Right lobe of liver (tissue), 6 donors: ENCODE data around the gene CBY1. TPM values are rescaled to one million over a fixed set of nuclear protein-coding genes. Genes with fewer than 3 reads are reported as not detected.

Experiments
- ATAC-seq, 4 donors: fragments of 200-7000 bp; cut with Tn5 transposase; one replicate each; pipeline ENCODE4 v1.9.1; 2020; ENCODE audit warnings: mild to moderate bottlenecking in 4 of 4, moderate library complexity in 4 of 4
- DNase-seq, 3 donors: peaks; one replicate each; pipeline ENCODE4 v3.0.0-alpha.2; 2020
- H3K27ac ChIP-seq, 3 donors: fragments of 200-600 bp; one replicate each; pipeline ENCODE4 v1.8.0; 2022
- H3K27me3 ChIP-seq, 2 donors: fragments of 200-600 bp; one replicate each; pipeline ENCODE4 v1.8.0; 2022
- H3K36me3 ChIP-seq, 4 donors: fragments of 200-600 bp; sonication (generic) in 1 of 4; one replicate each; pipeline versions ENCODE4 v1.5.1 to v1.8.0; 2017 to 2022; ENCODE audit warnings: control low read depth in 1 of 4
- H3K4me1 ChIP-seq, 4 donors: fragments of 200-600 bp; sonication (generic) in 1 of 4; one replicate each; pipeline versions ENCODE4 v1.5.1 to v1.8.0; 2017 to 2022; ENCODE audit warnings: control low read depth in 1 of 4
- H3K4me3 ChIP-seq, 3 donors: fragments of 200-600 bp; one replicate each; pipeline ENCODE4 v1.8.0; 2022
- H3K9me3 ChIP-seq, 4 donors: fragments of 200-600 bp; sonication (generic) in 1 of 4; one replicate each; pipeline versions ENCODE4 v1.5.1 to v1.8.0; 2017 to 2022; ENCODE audit warnings: control low read depth in 1 of 4
- POLR2A ChIP-seq: fragments of 450-650 bp; IDR thresholded peaks from one replicate; pipeline ENCODE4 v1.6.1; 2017; ENCODE audit warnings: antibody characterized with exemption, mild to moderate bottlenecking
- WGBS: methylation state at CpG from one replicate; pipeline ENCODE4 v1.1.6; 2018; ENCODE audit warnings: low coverage, low lambda C conversion rate; ENCODE audit not compliant: insufficient coverage; ENCODE audit errors: missing lambda C conversion rate; 5-methylcytosine and 5-hydroxymethylcytosine counted together
- intact Hi-C, 2 donors: fragments of 100-400 bp; cut with DNase I; formaldehyde crosslinking; loops; one replicate each; pipeline versions ENCODE4 v1.11.2 to v1.14.1; 2022
- total RNA-seq, 6 experiments: library from RNA; depleted of rRNA in 2 of 6; stranded (reverse); fragments of >200 nt in 2 of 6; fragmentation: NEBNext Ultra II Directional in 3 of 6; extraction: Animal tissue kit (Norgen Biotek cat#: 25700) in 3 of 6; gene quantifications; one replicate each; pipeline versions ENCODE4 v1.1.0 to v1.2.4, GENCODE V29; 2016 to 2023
- TF ChIP-seq, protein P1 (sequence below), 4 donors: fragments of 200-600 bp in 3 of 4; fragments of 450-650 bp in 1 of 4; IDR thresholded peaks; one replicate each; pipeline versions ENCODE4 v1.5.1 to v1.8.0; 2016 to 2022; ENCODE audit warnings: antibody characterized with exemption in 4 of 4, mild to moderate bottlenecking in 2 of 4
- donor health status: DM: no; HTN: yes; CAD: no.
- donor health status: DM: no; HTN: no; CAD: no.
- donor health status: DM: no; HTN: no; CAD: no.
- donor health status: DM: no; HTN: yes; CAD: no.
- donor health status: DM: no; HTN: yes; CAD: no.

Gene CBY1
- total RNA-seq, 6 experiments from 2014 or later = 6.1 to 14.4 (median 11.6) TPM

GRCh38 chr22:38709306-38709705 is 52.9 kb downstream of the CBY1 start:
- H3K27me3 ChIP-seq = no peaks in the 10 kb centered on the region
- TF ChIP-seq POLR2A = no peak
- ATAC-seq = no peak
- H3K4me3 ChIP-seq = no peak overlapping the region
- H3K4me1 ChIP-seq = peaks cover 0 to 23% (median 7%) of the 10 kb centered on the region in 4 donors
- DNase-seq = no peak
- no peaks in the 10 kb centered on the region for H3K9me3 ChIP-seq
- H3K27ac ChIP-seq = no peak overlapping the region
- WGBS = 81% methylated on average over 3 of the region's 3 CpGs
- H3K36me3 ChIP-seq = peaks cover 0 to 4% (median 0%) of the 10 kb centered on the region in 4 donors
- intact Hi-C loops = no loop called here

- Histone ChIP-seq H3K27ac (no peak overlapping the region), H3K36me3 (peaks cover 0 to 4% (median 0%) of the 10 kb centered on the region in 4 donors), H3K9me3 (no peaks in the 10 kb centered on the region), H3K27me3 (no peaks in the 10 kb centered on the region), H3K4me1 (peaks cover 0 to 15% (median 7%) of the 10 kb centered on the region in 4 donors), H3K4me3 (no peak overlapping the region)
- ATAC-seq (no peak), DNase-seq (no peak)
- intact Hi-C loops = no loop called here
- TF ChIP-seq POLR2A = no peak
- TF ChIP-seq, protein P1, sequence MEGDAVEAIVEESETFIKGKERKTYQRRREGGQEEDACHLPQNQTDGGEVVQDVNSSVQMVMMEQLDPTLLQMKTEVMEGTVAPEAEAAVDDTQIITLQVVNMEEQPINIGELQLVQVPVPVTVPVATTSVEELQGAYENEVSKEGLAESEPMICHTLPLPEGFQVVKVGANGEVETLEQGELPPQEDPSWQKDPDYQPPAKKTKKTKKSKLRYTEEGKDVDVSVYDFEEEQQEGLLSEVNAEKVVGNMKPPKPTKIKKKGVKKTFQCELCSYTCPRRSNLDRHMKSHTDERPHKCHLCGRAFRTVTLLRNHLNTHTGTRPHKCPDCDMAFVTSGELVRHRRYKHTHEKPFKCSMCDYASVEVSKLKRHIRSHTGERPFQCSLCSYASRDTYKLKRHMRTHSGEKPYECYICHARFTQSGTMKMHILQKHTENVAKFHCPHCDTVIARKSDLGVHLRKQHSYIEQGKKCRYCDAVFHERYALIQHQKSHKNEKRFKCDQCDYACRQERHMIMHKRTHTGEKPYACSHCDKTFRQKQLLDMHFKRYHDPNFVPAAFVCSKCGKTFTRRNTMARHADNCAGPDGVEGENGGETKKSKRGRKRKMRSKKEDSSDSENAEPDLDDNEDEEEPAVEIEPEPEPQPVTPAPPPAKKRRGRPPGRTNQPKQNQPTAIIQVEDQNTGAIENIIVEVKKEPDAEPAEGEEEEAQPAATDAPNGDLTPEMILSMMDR (IDR thresholded peaks at IDR 0.05) = no peak
- 75% methylated on average over 3 of the region's 3 CpGs for WGBS
These were observed 53.9 kb downstream of the CBY1 start for GRCh38 chr22:38710351-38710750.

- H3K36me3 ChIP-seq = peaks cover 0 to 5% (median under 1%) of the 10 kb centered on the region in 4 donors
- no peak overlapping the region for H3K27ac ChIP-seq
- no peaks in the 10 kb centered on the region for H3K27me3 ChIP-seq
- no peak for TF ChIP-seq POLR2A
- TF ChIP-seq, protein P1 (IDR thresholded peaks at IDR 0.05) = no peak
- no peak for DNase-seq
- no peaks in the 10 kb centered on the region for H3K9me3 ChIP-seq
- intact Hi-C loops = no loop called here
- ATAC-seq = no peak
- 80% methylated on average over 3 of the region's 3 CpGs for WGBS
- H3K4me1 ChIP-seq = peaks cover 0 to 15% (median 7%) of the 10 kb centered on the region in 4 donors
- H3K4me3 ChIP-seq = no peak overlapping the region
These were observed 54.4 kb downstream of the CBY1 start for GRCh38 chr22:38710866-38711265.

- TF ChIP-seq, protein P1 (IDR thresholded peaks at IDR 0.05) = no peak
- TF ChIP-seq POLR2A = no peak
- no peak for ATAC-seq
- 81% methylated on average over 11 of the region's 11 CpGs for WGBS
- intact Hi-C loops = no loop called here
- Histone ChIP-seq H3K4me1 (peaks cover 0 to 5% (median 2%) of the 10 kb centered on the region in 4 donors), H3K27ac (no peak overlapping the region), H3K9me3 (no peaks in the 10 kb centered on the region), H3K4me3 (no peak overlapping the region), H3K36me3 (peaks cover 0 to 21% (median 1%) of the 10 kb centered on the region in 4 donors), H3K27me3 (no peaks in the 10 kb centered on the region)
- no peak for DNase-seq
These were observed 56.2 kb downstream of the CBY1 start for GRCh38 chr22:38712486-38713207.

DNA sequence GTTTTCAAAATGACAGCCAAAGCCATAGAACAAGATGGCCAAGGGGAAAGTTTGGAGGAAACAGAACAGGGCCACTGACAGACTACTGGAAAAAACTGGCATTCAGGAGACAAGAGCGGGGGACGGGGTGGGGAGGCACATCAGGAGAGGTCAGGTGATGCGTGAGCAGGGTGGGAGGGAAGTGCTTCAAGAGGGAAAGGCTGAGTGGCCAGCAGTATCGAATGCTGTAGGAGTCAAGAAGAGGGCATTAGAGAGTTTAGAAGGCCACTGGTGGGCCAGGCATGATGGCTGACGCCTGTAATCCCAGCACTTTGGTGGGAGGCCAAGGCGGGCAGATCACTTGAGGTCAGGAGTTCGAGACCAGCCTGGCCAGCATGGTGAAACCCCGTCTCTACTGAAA is 57.5 kb downstream of the CBY1 start:
- H3K4me3 ChIP-seq = no peak overlapping the region
- no peaks in the 10 kb centered on the region for H3K27me3 ChIP-seq
- H3K27ac ChIP-seq = no peak overlapping the region
- TF ChIP-seq POLR2A = no peak
- TF ChIP-seq, protein P1 (IDR thresholded peaks at IDR 0.05) = no peak
- ATAC-seq (no peak), DNase-seq (no peak)
- WGBS = 89% methylated on average over 3 of the region's 8 CpGs
- H3K36me3 ChIP-seq = peaks cover 0 to 29% (median 1%) of the 10 kb centered on the region in 4 donors
- H3K4me1 ChIP-seq = no peaks in the 10 kb centered on the region
- intact Hi-C loops = no loop called here
- no peaks in the 10 kb centered on the region for H3K9me3 ChIP-seq
